Astrocyte of the spinal cord (primary cell): ENCODE results near the gene FBXL13.
A peak's percentile ranks its signal among the peaks of the same experiment; 100 is the strongest.
"Not testable (repeated sequence)": the region's sequence is repeated elsewhere in the genome, so short reads cannot be mapped to it uniquely, and the experiment has no call there.

Experiments used
- DNase-seq: peaks from one replicate; pipeline ENCODE4 v3.0.0; 2011; ENCODE audit warnings: low read depth, low spot score
- H3K4me3 ChIP-seq: 2 replicates; pipeline ENCODE4 v1.5.1; 2011; ENCODE audit warnings: low read depth, mild to moderate bottlenecking, low read length, moderate library complexity
- CTCF ChIP-seq: IDR thresholded peaks from 2 replicates; pipeline ENCODE4 v1.5.1; 2012; ENCODE audit warnings: low read depth, mild to moderate bottlenecking, low read length, inconsistent platforms
- in situ Hi-C: cut with HindIII; loops from 2 replicates; pipeline ENCODE4 v1.10.0; 2017; ENCODE audit warnings: low sequenced_read_pairs

Gene FBXL13

DNA sequence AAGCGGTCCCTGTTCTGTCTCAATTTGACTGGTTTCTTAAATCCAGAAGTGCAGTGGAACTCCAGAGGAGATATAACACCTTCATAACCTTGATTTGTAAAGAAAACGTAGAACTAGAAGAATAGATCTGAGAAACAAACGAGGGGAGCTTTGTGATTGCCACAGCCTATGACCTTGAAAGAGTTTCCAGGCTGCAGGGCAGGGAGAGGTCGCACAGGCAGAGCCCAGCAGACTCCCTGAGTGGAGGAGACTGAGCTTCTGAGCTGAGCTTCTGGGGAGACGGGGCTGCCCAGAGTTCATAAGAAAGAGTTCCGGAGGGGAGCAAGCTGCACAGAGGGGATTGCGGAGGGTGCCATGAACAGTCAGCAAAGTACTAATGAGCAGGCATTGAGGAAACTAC, 268.0 kb downstream of the FBXL13 start:
- in situ Hi-C loops: no loop called here
- no peak for DNase-seq
- no peak overlapping the region for H3K4me3 ChIP-seq
- TF ChIP-seq CTCF: no peak

- in situ Hi-C loops, H3K4me3 ChIP-seq: not testable (repeated sequence)
- DNase-seq: peak; percentile 17
These were observed 278.5 kb downstream of the FBXL13 start for GRCh38 chr7:102795987-102796595.

DNA sequence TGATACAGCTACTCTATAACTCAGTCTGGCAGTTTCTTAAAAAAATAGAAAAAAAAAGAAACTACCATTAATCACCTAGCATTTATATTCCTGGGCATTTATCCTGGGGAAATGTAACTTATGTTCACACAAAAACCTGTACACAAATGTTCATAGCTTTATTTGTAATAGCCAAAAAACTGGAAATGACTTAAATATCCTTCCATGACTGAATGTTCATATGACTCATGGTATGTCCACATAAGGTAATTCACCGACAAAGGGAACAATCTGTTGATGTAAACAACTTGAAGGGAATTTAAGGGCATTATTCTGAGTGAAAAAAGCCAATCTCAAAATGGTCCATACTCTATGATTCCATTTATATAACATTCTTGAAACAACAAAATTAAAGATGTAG, 280.0 kb downstream of the FBXL13 start:
- H3K4me3 ChIP-seq, in situ Hi-C loops: not testable (repeated sequence)
- peak; percentile 10 for DNase-seq

- DNase-seq, in situ Hi-C loops, H3K4me3 ChIP-seq: not testable (repeated sequence)
These were observed 282.8 kb downstream of the FBXL13 start for GRCh38 chr7:102791831-102792230.

- DNase-seq, in situ Hi-C loops, H3K4me3 ChIP-seq: not testable (repeated sequence)
These were observed 283.2 kb downstream of the FBXL13 start for GRCh38 chr7:102791367-102791766.

DNA sequence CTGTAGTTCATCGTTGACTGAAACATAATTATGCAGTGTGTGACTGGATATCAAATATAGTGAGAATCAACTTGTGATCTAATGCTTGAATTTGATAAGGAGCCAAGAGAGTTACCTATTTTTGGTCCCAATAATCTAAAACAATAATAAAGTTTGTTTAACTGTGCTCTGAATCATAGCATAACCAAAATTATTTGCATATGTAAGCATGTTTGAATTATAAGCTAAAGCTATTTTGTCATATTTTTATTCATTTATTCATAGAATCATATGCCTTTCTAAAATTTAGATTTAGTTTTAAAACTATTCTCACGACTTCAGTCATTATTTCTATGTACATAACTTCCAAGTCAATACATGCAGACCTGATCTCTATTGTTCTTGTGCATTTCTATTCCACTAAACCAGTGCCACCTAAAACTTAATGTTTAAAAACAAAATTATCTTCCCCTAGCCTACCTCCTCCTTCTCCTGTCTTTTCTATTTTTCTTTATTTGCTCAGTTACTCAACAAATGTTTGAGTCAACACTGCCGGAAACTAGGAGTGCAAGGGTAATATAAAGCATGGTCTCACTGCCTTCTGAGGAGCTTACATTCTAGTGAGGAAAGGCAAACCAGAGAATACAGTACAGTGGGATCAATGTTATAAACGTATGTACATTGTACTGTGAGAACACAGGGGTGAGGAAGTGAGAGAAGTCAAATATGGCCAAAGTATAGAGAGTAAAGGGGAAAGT, 284.1 kb downstream of the FBXL13 start:
- DNase-seq, H3K4me3 ChIP-seq, in situ Hi-C loops: not testable (repeated sequence)

GRCh38 chr7:102788770-102789169, 285.8 kb downstream of the FBXL13 start:
- DNase-seq, H3K4me3 ChIP-seq, in situ Hi-C loops: not testable (repeated sequence)

DNA sequence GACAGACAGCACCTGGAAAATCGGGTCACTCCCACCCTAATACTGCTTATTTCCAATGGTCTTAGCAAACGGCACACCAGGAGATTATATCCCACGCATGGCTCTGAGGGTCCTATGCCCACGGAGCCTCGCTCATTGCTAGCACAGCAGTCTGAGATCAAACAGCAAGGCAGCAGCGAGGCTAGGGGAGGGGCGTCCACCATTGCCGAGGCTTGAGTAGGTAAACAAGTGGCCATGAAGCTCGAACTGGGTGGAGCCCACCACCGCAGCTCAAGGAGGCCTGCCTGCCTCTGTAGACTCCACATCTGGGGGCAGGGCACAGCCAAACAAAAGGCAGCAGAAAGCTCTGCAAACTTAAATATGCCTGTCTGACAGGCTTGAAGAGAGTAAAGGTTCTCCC, 293.7 kb downstream of the FBXL13 start:
- DNase-seq, H3K4me3 ChIP-seq, in situ Hi-C loops: not testable (repeated sequence)

DNA sequence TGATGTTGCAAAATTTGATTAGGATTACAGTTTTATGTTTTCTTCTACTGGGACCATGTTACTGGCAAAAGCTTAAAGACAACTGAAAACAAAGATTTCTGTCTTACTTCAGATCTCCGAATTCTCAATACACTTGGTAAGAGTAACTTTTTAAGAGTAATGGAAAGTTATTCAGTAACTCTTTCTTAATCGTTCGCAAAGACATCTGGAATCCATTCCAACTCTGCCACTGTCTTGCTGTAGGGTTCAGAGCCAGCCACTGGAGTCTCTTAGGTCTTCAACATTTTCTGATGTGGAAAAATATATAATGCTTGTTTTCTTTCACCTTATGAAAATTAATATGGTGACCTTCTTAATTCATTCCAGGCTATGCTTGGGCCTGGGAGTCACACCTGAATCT, 295.9 kb downstream of the FBXL13 start:
- DNase-seq, in situ Hi-C loops, H3K4me3 ChIP-seq: not testable (repeated sequence)

DNA sequence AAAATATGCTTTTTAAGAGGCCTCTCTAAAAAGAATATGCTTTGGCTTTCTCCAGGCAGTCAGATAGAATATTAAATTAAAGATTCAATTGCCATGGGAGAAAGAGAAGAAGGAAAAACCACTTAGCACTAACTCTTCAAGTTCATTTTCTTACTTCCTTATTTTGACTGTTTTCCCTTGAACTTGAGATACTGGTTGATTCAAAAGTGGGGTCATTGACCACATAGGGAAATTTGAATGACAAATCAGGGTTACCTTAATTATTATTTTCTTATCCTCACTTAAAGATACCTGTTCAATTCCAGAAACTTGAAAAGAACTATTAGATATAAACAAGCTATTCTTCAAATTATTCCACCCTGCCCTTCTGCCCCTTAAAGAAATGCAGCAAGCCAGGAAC, 298.4 kb downstream of the FBXL13 start:
- DNase-seq, in situ Hi-C loops, H3K4me3 ChIP-seq: not testable (repeated sequence)

GRCh38 chr7:102770467-102770866, 304.1 kb downstream of the FBXL13 start:
- H3K4me3 ChIP-seq, in situ Hi-C loops, DNase-seq: not testable (repeated sequence)

DNA sequence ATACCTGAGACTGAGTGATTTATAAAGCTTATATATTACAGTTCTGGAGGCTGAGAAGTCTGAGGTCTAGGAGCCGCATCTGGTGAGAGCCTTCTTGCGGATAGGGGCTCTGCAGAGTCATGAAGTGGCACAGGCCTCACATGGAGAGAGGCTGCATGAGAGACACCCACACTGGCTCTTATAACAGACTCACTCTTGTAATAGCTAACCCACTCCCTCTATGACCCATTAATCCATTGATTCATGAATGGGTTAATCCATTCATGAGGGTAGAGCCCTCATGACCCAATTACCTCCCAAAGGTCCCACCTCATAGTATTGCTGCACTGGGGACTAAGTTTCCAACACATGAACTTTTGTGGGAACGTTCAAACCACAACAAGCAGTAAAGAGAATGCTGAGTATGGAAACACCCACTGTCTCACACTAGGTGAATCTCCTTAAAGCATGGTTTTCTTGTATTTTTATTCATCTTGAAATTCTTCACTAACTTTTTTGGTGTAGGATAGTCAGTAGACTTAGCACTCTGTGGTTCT, 304.9 kb downstream of the FBXL13 start:
- in situ Hi-C loops, DNase-seq: not testable (repeated sequence)

DNA sequence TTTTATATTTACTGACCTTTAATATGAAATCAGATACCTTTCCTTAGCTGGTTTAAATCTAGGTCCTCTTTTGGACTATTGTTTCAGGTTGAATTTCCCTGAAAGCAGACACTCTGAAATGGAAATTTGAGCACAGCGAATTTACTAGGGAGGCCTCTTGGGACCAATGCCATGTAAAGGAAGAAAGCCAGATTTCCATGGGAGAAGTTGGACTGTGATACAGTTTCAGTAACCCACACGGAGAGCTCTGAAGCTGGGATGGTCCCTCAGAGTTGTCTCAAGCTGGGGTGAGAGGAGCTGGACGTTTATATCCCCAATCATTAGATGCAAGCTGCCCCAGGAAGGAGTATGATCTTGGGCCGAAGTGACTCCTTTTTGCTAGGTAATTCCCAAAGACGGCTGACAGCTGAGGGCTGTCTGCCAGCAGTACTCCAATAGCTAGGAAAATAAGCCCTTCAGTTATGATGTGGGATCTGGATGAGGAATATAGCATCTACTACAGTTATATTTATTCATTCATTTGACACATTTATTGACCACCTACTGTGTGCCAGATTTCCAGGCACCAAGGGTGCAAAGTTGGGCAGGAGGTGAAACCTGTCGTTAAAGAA, 311.2 kb downstream of the FBXL13 start:
- H3K4me3 ChIP-seq, in situ Hi-C loops: not testable (repeated sequence)
- peak; percentile 8 for DNase-seq

More for the DNA sequence above, 304.9 kb downstream of the FBXL13 start:
- not testable (repeated sequence) for H3K4me3 ChIP-seq
